ENCODE measurements around the gene TOPORS. TPM values are rescaled to one million over a fixed set of nuclear protein-coding genes. Genes with fewer than 3 reads are reported as not detected.

Gene TOPORS
- total RNA-seq: 26.6 and 29.5 TPM in 2 replicates

DNA sequence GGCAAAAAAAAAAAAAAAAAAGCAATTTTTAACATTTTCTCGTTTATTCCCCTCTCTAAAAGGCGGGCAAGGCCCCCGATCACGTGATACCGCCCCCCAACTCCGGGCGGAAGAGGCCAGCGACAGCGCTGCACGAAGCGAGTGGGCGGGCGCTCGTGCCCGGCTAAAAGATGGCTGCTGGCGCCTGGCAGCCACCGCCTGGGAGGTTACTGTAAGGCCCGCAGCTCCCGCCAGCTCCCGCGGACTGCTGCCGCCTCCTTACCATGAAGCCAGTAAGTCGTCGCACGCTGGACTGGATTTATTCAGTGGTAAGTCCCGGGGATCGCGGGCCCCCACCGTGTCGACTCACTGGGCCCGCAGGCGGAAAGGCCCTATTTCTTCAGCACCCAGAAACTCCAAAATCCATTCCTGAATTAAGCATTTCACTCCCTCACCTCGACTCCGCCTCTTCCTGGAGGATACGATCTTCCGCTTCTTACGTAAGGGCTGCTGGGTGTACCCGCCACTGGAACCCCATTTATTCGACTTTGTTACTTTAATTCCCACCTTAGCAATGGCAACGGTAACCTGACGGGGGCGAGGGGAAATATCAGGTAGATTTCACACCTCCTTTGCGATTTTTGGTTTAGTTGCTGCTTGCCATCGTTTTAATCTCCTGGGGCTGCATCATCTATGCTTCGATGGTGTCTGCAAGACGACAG is at the start of gene TOPORS, which contains the start of gene SMIM27:
Gene TOPORS, minus strand, starts transcription at position 415 of the 701 bp plus-strand sequence. Its CDS starts 150 bp downstream, at position 265.
Gene SMIM27, plus strand, starts transcription at position 156 of the 701 bp plus-strand sequence. Its CDS starts 108 bp downstream, at position 264.

DNA sequence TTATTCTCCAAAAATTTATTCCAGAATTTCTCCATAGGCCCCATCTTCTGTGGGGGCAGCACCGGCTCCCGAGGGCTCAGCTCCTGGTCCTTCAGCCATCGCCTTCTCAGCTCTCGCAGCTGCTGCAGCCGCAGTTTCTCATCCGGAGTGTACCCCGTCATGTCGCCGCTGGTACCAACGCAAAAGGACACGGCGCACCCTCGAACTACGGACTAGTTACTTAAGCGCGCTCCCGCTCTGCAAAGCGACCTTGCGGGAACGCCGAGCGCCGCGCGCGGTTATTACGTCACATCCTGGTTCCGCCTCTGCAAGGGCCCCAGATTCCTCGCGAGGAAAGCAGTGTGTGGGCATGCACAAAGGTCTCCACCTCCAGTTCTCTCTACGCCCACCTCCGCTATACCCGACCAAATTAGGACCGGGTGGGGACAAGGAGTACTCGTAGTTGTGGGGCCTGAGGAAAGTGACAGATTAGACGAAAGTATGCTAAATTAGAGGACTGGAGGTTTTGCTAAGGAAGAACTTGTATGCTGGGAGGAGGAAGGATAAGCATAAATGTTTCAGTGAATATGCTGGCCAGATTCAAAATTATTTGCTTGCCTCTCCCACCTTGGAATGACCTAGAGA is 20.6 kb upstream of the TOPORS start, which contains the start of gene NDUFB6:
Gene NDUFB6, minus strand, starts transcription at position 260 of the 624 bp plus-strand sequence. Its CDS starts 99 bp downstream, at position 161.

DNA sequence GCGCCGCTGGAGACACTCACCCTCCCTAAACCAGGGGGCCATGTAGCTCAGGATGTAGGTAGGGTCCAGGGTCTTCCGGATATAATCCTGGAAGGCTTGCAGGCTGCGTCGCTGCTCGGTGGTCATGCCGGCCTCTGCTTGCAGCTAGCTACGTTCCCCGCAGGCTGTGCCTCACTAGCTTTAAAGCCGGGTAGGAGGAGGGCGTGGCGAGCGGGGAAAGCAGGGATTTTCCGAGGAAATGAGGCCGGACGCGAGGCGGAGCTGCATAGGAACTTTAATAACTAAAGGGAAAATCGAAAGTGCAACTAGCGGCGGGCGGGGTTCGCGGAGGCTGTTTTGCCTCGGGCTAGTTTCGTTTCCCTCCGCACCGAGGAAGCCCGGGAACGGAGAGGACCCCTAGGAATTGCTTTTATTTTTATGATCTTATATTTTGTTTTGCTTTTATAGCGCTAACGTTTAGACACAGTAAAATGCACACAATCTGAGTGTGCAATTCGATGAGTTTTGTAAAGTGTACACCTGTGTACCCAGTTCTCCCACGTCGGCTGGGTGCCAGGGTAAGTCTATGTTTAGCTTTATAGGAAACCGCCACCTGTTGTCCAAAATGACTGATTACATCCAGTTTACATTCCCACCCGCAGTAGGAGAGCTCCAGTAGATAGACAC is 26.2 kb downstream of the TOPORS start, which contains the start of gene RIGI:
Gene RIGI, minus strand, starts transcription at position 156 of the 666 bp plus-strand sequence. Its CDS starts 30 bp downstream, at position 126.

Other genes starting within 250 kb of the TOPORS start
- gene ACO1, start 167.9 kb downstream of the TOPORS start, total RNA-seq: 62.3 and 70.9 TPM in 2 replicates
- gene RIGI, start 26.4 kb downstream of the TOPORS start, total RNA-seq: 6.1 and 9.1 TPM in 2 replicates
- gene SMIM27, start 259 bp downstream of the TOPORS start, total RNA-seq: 6.5 and 7.7 TPM in 2 replicates
- gene NDUFB6, start 20.6 kb upstream of the TOPORS start, total RNA-seq: 79.8 and 83.9 TPM in 2 replicates
- gene TAF1L, start 83.1 kb upstream of the TOPORS start, total RNA-seq: under 0.01 TPM in 2 replicates
- gene TMEM215, start 231.0 kb upstream of the TOPORS start, total RNA-seq: not detected in 2 replicates